Activated CD4-positive, alpha-beta T cell treated with anti-CD3 and anti-CD28 coated beads, Interleukin-10, Interleukin-2, amounts not matched to agents 100 ng/mL and 50 ng/mL, durations not matched to agents 16 hours and 8 hours (primary cell): ENCODE measurements around the gene UTS2B.

Source experiments
- DNase-seq: peaks from one replicate; pipeline ENCODE4 v3.0.0-alpha.2; 2020

Gene UTS2B

GRCh38 chr3:191350396-191351090 lies 20.2 kb upstream of the UTS2B start:
- DNase-seq: no peak

- no peak for DNase-seq
These were observed 17.8 kb upstream of the UTS2B start for GRCh38 chr3:191348098-191348497.

GRCh38 chr3:191347228-191347627 lies 16.9 kb upstream of the UTS2B start:
- DNase-seq: no peak

- DNase-seq: peak; percentile 20
These were observed 15.0 kb upstream of the UTS2B start for GRCh38 chr3:191345334-191345733.

- no peak for DNase-seq
These were observed 13.6 kb upstream of the UTS2B start for GRCh38 chr3:191343913-191344312.

GRCh38 chr3:191343115-191343514 lies 12.8 kb upstream of the UTS2B start:
- DNase-seq: no peak

- DNase-seq: no peak
These were observed 12.1 kb upstream of the UTS2B start for GRCh38 chr3:191342411-191342810.

GRCh38 chr3:191342006-191342405 lies 11.7 kb upstream of the UTS2B start:
- no peak for DNase-seq

GRCh38 chr3:191340966-191341365 lies 10.6 kb upstream of the UTS2B start:
- DNase-seq: no peak

GRCh38 chr3:191340351-191340750 lies 10.0 kb upstream of the UTS2B start:
- no peak for DNase-seq

- DNase-seq: no peak
These were observed 9.1 kb upstream of the UTS2B start for GRCh38 chr3:191339316-191339917.

- no peak for DNase-seq
These were observed 7.8 kb upstream of the UTS2B start for GRCh38 chr3:191338177-191338488.

GRCh38 chr3:191336833-191337232 lies 6.5 kb upstream of the UTS2B start:
- DNase-seq: no peak

- no peak for DNase-seq
These were observed 4.1 kb upstream of the UTS2B start for GRCh38 chr3:191334346-191334893.

GRCh38 chr3:191333298-191333880 lies 3.1 kb upstream of the UTS2B start:
- no peak for DNase-seq

GRCh38 chr3:191331388-191331787 lies 1.1 kb upstream of the UTS2B start:
- DNase-seq: no peak

- DNase-seq: no peak
These were observed 263 bp upstream of the UTS2B start for GRCh38 chr3:191330530-191331048.

- peak; percentile 66 for DNase-seq
These were observed 1.2 kb downstream of the UTS2B start, which contains the start of gene CCDC50 for GRCh38 chr3:191328962-191329653. TSS of gene CCDC50 (plus strand) at chr3:191329394. CDS start at chr3:191329675, 281 bp downstream.

- DNase-seq: peak; percentile 26
These were observed 1.9 kb downstream of the UTS2B start for GRCh38 chr3:191328383-191328961.

GRCh38 chr3:191327526-191327925 lies 2.8 kb downstream of the UTS2B start:
- no peak for DNase-seq

- no peak for DNase-seq
These were observed 5.4 kb downstream of the UTS2B start for GRCh38 chr3:191324936-191325335.

GRCh38 chr3:191321019-191321767 lies 9.1 kb downstream of the UTS2B start:
- no peak for DNase-seq
